Astrocyte of the hippocampus (primary cell): ENCODE results near the gene CNNM4.

Source experiments
- DNase-seq: peaks from one replicate; pipeline ENCODE4 v3.0.0; 2011; ENCODE audit warnings: low read depth, low spot score

The CNNM4 gene

DNA sequence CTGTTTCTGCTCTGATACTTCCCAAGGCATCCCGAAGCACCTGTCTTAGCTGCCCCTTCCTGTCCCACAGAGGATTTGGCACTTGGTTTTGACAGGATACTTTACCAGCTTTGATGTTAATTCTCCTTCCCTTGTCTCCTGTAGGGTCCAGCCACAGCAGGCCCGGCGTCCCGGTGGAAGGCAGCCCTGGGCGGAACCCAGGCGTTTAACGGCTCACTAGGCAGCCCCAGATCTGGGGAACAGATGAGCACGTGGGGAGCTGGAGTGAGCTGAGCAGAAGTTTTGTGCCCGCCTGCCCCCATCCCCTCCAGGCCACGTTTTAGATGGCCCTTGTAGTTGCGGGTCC, 71.7 kb downstream of the CNNM4 start:
- DNase-seq: no peak

DNA sequence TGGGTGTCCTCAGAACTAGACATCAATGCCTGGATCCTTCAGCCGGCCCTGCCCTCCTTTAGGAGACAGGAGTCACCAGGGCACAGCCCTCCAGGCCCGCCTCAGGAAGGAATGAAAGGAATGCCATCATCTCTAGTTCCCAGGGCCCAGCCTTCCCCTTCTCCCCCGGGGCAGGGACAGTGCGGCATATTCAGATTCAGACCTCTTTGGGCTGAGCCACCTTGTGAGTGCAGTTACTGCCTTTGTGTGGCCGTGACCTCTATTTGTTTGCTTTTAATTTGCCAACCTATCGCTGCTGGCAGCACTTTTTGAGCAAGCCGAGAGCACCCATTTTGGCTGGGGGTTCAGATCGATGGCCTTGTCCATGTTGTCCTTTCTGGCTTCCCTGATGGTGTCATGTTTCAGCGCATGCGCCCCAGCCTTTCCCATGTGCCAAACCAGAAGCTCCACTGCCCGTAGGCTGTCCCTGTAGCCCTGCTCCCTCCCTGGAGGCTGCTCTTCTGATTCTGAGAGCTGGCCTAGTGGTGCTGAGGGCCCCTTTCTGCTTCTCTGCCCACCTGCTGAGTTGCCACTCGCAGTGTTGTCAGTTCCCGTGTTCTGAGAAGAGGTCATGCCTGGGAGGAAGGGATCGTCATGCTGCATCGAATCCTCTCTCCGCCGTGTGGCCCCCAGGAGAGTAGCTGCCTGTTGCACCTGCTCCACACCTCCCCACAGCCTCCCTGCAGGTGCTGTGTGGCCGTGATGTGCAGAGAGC, 72.2 kb downstream of the CNNM4 start:
- peak; percentile 74 for DNase-seq

DNA sequence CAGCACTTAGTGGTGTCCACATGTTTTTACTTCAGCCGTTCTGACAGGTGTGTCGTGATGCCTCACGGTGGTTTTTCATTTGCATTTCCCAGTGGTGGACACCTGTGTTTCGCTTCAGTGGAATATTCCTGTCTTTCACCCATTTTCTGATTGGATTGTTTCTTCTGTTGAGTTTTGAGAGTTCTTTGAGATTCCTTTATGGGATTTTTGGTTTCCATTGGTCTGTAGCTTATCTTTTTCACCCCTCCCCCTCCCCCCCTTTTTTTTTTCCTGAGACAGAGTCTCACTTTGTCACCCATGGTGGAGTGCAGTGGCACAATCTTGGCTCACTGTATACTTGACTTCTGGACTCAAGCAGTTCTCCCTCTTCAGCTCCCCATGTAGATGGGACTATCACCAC, 75.1 kb downstream of the CNNM4 start:
- DNase-seq: no peak

DNA sequence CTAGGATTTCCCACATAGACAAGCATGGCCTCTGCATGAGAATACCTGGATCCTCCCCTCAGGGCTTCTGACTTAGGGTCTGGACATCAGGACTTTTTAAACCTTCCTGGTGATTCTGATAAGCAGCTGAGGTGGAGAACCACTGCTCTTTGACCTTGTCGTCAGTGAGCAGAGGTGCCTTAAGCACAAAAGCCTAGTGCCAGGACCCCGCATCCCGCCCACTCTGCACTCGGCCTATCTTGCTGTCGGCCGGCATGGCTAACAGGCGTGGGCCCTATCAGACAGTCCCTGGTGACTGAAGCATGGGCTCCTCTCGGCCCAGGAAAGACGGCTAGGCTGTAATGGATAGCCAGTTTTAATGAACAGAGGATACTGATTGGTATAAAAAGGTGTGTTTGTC, 76.9 kb downstream of the CNNM4 start:
- no peak for DNase-seq

DNA sequence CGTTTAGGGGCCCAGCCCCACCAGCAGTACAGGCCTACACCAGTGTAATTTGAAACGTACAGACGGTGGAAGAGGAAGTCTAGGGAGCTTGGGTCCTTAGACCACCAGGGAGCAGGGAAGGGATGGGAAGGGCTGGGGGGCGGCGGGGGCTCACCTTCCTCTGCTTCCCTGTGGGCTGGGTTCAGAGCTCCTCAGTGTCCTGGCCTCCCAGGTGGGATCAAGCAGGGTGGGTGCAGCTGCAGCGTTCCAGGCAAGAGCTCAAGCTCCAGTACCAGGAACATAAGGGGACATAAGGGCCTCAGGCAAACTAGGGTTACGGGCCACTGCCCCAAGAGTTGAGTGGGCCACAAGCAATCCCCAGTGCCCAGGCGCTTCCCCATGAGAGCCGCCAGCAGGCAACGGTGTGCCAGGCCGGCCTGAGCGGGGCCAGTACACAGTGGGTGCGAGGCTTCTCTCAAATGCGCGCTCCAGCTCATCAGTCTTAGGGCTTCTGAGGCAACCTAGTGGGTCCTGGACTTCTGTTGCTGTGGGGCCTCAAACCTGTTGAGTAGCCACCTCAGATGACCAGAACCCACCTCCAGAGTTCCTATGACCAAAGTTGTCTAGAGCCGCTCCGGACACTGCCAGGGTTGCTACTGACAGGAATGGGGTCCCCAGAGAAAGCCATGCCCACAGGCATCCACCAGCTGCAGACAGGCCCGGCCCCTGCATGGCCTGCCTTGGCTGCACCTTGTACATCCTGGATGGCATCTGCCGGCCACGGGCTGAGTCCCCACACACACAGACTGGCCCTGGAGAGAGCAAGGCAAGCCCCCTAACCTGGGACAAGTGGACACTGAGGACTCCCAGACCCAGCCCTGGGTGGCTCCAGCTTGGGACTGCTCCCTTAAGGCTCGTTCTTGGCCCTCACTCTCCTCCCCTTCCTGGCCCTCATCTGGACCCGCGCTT, 77.9 kb downstream of the CNNM4 start:
- no peak for DNase-seq

DNA sequence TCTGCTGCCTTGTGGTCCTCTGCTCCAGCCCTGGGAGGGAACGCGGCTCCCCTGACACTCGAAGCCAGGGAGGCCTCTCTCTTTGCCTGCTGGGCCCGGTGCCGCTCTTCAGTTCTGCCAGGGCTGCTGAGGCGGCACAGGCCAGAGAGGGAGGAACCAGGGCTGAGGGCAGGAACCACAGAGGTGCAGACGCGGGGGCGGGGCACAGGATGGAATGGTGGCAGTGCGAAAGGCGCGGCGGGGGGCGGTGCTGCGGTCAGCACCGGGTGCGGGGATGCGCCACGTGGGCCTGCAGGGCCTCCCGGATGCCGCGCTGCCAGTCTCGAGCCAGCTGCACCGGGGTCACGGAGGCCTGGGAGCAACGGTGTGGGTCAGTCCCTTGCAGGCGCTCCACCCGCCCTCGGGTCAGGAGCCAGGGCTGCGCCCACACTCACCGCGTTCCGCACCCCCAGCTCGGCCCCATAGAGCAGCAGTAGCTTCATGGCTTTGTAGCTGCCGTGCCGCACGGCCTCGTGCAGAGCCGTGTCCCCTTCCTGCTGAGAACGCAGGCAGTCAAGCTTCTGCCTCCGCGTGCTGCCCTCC, 78.7 kb downstream of the CNNM4 start:
- DNase-seq: no peak

DNA sequence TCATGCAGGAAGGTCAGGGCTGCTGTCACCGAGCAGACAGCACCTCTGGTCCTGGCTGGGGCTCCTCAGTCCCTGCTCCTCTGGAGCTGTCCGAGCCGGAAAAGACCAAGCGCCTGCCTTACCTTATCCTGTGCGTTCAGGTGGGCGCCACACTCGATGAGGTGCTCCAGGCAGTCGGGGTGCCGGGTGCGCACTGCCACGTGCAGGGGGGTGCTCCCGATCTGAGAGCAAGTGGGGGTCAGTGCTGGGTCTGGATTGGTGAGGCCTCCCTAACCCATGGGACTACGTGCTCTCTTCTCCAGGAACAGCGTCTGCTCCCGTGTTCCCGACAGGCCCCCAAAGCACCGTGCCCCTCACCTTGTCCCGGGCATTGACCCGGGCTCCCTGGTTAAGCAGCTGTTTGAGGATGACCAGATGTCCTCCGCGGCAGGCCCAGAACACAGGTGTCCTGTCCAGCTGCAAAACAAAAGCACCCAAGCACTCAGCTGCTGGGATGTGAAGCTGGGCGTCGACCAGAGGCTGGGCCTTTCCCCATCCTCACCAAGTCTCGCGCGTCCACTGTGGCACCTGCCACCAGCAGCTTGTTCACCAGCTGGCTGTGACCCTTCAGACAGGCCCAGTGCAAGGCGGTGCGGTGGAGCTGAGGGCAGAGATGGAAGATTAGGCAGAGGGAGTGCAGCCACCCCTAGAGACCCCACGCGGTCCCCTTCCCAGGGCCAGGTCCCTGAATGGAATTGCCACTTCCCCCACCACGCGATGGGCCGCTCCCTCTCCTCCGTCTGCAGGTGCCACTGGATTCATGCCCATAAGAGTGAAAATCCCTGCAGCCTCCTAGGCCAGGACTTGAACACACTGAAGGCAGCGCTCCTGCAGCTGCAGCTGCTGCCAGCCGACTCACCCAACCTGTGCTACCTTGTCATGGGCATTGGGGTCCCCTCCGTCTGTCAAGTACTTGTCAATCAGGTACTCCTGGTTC, 79.5 kb downstream of the CNNM4 start:
- no peak for DNase-seq

DNA sequence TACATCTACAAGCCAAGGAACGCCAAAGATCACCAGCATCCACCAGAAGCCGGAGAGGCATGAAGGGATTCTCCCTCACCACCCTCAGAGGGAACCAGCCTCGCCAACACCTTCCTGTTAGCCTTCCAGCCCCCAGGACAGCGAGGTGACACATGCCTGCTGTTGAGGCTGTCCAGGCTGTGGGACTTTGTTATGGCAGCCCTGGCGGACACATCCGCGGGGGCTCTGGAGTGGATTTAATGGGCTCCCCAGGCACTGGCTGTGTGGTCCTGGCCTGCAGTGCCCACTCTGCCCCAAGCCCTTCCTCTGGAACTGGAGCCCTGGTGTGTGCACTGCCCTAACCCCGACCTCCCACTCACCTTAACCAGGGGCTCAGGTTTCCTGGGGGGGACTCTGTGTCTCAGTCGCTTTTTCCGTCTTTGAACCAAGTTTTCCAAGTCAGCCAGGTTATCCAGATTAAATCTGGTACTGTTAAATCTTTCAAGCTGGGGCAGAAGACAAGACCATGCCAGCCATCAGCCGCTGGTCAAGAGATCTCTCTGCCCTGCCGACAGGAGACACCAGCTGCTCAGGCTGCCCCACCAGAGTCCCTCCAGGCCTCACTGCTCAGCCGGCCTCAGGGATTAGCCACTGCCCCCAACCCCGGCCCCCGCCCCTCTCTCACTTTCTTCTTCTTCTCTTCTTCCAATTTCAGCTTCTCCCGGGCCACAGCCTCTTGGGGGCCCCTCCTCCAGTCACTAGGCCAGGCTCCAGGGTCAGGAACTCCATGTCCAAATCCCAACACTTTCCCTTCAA, 81.2 kb downstream of the CNNM4 start:
- DNase-seq: no peak

DNA sequence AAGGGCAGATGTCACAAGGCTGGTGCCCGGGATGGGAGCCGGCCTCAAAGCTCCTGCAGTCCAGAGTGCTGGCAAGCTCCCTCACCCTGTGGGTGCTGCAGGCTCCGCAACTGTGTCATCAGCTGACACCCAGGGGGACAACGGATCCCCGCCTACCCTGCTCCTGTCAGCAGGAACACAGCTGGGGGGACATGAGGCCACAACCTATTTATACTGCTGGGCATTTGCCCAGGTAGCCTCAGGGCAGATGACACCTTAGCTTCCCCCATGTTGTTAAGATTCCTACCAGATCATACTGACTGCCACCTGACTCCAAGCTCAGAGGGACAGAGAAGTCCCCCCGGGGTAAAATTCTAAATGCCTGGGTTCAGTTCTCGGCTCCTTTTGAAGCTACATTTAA, 81.9 kb downstream of the CNNM4 start:
- no peak for DNase-seq

DNA sequence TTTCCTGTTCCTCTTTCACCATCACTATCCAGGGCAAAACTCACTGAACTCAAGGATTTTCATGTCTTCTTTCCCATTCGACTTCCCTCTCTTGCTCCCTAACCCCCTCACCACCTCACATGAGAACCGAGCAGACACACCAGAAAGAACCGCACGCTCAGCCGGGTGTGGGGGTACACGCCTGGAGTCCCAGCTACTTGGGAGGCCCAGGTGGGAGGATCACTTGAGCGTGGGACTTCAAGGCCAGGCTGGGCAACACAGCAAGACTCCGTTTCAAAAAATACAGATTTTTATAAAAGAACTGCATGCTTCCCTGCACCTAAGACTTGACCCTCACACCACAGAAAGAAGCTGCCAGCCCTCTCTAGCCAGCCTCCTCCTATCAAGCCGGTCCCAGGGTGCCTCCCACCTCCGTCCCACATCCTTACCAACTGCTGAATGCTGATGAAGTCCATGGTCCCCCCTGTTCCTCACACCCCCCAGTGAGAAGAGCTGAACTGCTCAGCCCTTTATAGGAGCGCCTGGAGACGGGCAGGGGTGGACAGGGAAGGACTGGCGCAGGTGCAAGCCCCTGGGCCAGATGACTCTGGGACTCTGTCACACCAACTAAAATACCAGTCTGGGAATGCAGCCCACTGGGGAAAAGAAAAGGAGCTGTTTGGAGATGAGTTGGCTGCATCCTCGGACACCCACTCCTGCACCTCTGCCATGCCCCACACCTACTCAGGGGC, 83.0 kb downstream of the CNNM4 start, which contains the start of gene ANKRD23:
Gene ANKRD23 (minus strand): TSS at position 484 of the 731 bp plus-strand sequence. CDS start 29 bp downstream, at position 455.
- no peak for DNase-seq

DNA sequence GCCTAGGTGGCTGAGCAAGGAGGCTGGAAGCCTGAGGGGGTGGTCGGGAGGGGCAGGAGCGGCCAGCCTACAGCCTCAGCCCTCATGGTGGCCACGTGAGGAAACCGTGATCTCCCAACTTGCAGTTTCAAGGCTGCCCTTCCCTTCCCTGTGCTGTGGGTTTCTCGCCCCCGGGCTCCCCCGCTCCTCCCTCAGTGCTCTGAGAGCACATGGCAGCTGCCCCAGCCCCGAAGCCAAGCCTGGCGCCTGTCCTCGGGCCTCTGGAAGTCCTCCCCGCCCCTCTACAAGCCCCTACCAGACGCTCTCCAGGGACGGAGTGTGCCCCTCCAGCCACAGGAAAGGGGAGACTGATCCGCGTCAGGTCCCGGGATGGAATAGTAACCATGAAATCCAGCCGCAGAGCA, 83.7 kb downstream of the CNNM4 start:
- DNase-seq: no peak

DNA sequence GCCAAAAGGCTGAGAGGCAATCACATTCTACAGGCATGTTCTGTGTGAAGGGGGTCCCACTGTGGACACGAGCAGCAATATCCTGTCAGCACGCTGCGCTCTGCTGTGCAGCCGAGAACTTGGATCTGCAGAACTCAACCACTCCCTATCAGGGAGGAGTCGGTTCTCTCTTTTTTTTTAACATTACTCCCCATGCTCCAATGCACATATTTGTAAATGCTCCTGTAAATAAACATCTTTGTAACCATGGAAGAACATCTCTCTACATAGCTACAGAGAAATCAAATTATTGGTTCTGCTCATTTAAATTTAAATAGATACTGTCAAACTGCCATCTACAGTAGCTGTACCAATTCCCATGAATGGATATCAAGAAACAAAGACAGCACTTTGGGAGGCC, 86.1 kb downstream of the CNNM4 start:
- DNase-seq: no peak

DNA sequence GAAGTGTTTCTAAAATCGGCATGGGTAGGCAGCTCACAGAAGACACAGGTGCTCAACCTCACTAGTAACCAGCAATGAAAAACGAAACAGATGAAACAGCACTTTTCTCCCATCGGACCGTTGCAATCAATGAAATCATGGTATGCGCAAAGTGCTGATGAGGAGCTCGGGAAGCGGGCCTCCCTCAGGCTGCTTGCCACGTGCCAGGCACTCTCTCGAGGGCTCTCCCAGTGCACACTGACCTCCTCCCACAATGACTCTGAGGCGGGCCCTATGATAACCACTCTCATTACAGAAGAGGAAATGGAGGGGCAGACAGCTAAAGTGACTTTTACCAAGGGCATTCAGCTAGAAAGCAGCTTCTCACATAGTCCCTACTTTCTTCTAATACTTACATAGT, 86.9 kb downstream of the CNNM4 start:
- DNase-seq: no peak

DNA sequence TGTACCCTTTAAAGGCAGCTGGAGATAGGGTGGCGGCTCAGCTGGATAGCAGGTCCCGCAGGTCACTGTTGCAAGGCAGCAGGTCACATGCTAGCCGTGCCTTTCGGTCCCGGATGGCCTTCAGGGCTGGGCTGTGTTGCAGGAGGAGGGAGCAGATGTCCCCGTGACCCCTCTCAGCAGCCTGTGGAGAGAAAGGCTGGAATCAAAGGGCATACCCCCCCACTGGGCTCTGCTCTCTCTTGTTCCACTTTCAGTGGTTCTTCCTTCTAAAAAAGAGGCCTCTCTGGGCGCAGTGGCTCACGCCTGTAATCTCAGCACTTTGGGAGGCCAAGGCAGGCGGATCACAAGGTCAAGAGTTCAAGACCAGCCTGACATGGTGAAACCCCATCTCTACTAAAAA, 87.6 kb downstream of the CNNM4 start:
- DNase-seq: no peak

DNA sequence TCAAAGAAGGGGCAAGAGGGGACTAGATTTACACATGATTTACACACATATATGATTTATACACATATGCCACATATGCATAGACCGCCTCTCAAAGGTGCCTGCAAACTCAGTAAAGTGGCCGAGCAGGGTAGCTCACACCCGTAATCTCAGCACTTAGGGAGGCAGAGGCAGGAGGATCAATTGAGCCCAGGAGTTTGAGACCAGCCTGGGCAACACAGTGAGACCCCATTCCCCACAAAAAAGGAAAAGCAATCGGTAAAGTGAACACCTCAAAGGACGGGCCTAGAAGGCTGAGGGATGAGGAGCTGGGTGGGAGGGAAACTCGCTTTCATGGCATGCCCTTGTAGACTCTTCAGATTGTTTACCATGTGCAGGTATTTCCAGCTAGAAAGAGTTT, 92.0 kb downstream of the CNNM4 start:
- DNase-seq: no peak

DNA sequence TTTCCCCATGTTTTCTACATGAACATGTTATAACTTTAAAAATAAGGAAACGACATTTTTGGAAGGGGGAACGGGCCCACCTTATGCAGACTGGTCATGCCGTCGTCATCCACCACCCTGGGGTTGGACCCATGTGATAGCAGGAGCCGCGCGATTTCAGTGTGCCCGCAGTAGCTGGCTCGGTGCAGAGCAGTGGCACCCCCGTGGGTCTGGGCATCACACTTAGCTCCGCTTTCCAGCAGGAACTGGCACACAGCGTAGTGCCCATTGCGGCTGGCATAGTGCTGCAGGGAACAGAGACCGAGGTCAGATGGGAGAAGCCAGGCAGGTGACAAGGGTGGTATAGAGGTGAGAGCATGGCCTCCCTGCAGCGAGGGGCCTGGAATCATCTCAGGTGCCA, 92.6 kb downstream of the CNNM4 start:
- no peak for DNase-seq

DNA sequence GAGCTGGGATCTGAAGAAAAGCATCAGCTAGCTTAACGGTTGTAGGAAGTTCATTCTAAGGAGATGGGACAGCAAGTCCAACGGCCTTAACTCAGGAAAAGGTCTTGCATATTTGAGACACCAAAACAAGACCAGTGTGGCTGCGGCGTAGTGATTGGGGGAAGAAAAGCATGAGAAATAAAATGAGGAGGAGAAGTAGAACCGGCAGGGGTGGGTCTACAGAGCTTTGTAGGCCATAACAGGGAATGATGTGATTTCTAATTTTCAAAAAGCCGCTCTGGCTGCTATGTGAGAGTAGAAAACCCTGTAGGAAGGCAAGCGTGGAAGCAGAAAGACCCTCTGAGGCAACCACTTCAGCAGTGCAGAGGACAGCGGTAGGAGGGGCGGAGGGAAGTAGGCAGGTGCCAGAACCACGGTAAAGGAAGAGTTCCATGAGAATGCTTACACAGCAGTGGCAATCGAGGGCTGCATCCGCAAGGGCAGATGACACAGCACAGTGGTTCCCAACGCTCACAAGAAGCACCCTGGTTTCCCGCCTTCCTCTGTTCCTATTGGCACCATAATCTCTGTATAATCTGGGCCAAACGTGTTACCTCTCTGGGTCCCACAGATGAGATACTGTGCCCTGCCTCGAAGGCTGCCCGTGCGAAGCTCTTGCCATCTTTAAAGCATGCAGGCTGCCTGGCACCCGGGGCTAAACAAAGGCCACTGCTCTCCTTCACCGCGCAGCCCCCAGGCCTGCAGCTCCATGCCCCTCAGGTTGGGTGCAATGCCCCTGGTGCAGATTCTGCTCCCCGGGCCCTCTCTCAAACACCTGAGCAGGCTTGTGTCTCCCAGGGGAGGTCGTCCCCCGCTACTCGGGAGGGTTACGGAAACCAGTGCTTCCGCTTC, 96.3 kb downstream of the CNNM4 start:
- DNase-seq: peak; percentile 37

DNA sequence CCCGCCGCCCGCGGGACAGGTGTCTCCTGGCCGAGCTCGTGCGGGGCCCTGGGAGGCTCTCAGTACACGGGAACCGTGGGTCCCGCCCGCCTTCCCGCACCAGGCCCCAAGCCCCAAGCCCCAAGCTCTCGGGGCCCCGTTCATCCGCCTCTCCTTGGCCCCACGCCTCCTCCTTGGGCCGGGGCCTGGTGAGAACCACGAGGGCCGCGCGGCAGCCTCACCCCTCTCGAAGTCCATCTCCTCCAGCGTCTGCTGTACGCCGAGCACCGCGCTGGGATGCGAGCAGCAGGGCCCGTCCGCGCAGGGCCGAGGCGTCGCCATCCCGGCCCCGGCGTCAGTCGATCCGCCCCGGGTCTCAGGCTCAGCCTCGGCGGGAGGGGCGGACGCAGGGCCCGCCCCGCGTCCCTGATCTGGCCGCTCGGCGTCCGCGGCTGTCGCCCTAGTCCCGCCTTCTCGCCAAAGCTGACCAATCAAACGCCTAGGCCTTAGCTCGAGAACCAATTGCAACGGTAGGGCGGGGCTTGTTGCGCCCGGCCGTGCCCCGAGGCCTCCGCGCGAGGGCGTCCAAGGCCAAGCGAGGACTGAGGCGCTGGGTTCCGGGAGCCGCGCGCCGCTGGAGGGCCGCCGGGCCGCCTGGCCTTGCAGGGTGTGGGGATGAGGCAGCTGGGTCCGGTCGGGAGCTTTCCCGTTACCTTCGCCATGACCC, 97.1 kb downstream of the CNNM4 start, which contains the start of gene ANKRD39:
Gene ANKRD39 (minus strand): TSS at position 350 of the 706 bp plus-strand sequence. CDS start 29 bp downstream, at position 321.
- DNase-seq: peak; percentile 100
